Thyroid gland (tissue), 4 donors: ENCODE results near the gene PRKCZ. TPM values are rescaled to one million over a fixed set of nuclear protein-coding genes. Genes with fewer than 3 reads are reported as not detected.

ENCODE experiments used
- DNase-seq, 2 donors: peaks; one replicate each; pipeline ENCODE4 v3.0.0-alpha.2; 2019
- H3K27ac ChIP-seq, 3 donors: fragments of 200-600 bp; sonication (generic); 1 replicate in 2 of 3; 2 replicates in 1 of 3; pipeline ENCODE4 v1.5.1; 2016 to 2019; ENCODE audit warnings: mild to moderate bottlenecking in 1 of 3, moderate library complexity in 1 of 3
- H3K27me3 ChIP-seq: fragments of 200-600 bp; sonication (generic); one replicate; pipeline ENCODE4 v1.5.1; 2019
- H3K36me3 ChIP-seq, 2 donors: fragments of 200-600 bp; sonication (generic); one replicate each; pipeline ENCODE4 v1.5.1; 2016 to 2019
- H3K4me1 ChIP-seq, 2 donors: fragments of 200-600 bp; sonication (generic); one replicate each; pipeline ENCODE4 v1.5.1; 2017 to 2019
- H3K4me3 ChIP-seq, 3 donors: fragments of 200-600 bp; sonication (generic); replicated peaks in 1 of 3; 1 replicate in 2 of 3; 2 replicates in 1 of 3; pipeline ENCODE4 v1.5.1; 2016; ENCODE audit warnings: mild to moderate bottlenecking in 1 of 3
- H3K9me3 ChIP-seq: fragments of 200-600 bp; sonication (generic); one replicate; pipeline ENCODE4 v1.5.1; 2017
- CTCF ChIP-seq, 6 experiments: fragments of 200-600 bp in 3 of 6; fragments of 450-650 bp in 3 of 6; sonication (generic) in 3 of 6; IDR thresholded peaks; one replicate each; pipeline ENCODE4 v1.5.1; 2016 to 2019; ENCODE audit warnings: antibody characterized with exemption in 6 of 6, mild to moderate bottlenecking in 2 of 6, inconsistent platforms in 1 of 6, moderate library complexity in 1 of 6
- POLR2A ChIP-seq, 2 donors: fragments of 450-650 bp; IDR thresholded peaks; one replicate each; pipeline ENCODE4 v1.6.1; 2017; ENCODE audit warnings: antibody characterized with exemption in 2 of 2, mild to moderate bottlenecking in 2 of 2, moderate library complexity in 1 of 2
- WGBS, 2 donors: methylation state at CpG; one replicate each; pipeline ENCODE4 v1.1.5; 2017; 5-methylcytosine and 5-hydroxymethylcytosine counted together
- intact Hi-C: fragments of 100-400 bp; cut with DNase I; formaldehyde crosslinking; loops from one replicate; pipeline ENCODE4 v1.15.1; 2023
- total RNA-seq, 4 donors: library from RNA; depleted of rRNA; stranded (reverse); fragments of >200 nt; gene quantifications; one replicate each; pipeline ENCODE4 v1.2.3, GENCODE V29; 2016

PRKCZ gene
- total RNA-seq, 4 donors from 2014 or later = 33.6 to 53.0 (median 44.3) TPM

DNA sequence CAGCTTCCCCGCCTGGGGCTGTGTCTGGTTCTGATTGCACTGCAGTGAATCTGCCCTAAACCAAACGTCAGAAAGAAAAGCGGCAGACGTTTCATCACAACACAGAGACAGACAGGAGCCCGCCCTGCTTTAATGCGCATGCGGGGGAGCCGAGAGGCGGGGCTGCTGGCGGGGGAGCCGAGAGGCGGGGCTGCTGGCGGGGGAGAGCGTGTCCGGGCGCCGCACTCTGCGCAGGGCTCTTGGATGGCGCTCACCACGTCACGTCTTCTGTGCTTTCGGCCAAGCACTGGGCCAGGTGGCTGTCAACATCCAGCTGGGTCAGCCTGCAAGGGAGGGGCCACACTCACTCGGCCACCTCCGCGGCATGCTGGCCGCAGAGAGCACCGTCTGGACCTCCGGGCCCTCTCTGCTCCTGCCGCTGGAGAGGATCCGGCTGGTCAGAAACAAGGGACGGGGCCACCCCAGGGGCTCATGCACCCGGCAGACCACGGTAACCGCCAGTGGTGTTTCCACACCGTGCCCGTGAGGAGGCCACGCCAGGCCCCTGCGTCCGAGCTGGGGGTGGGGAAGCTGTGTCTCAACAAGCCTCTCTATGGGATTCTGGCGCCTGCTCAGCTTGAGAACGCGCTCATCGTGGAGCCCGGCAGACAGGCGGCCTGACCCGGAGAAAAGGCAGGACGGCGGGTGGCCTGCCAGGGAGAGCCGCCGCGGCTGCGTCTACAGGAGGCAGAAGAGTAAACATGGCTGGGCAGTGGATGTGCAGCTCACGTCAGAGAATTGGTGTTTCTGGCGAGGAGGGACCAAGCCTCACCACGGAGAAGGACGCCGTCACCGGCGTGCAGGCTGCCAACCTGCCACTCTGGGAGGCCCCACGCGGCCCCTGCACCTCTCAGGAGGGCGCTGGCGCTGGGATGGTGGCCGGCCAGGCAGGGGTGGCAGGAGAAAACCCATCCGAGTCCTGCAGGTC lies 139.5 kb downstream of the PRKCZ start:
- Histone ChIP-seq H3K9me3 (no peaks in the 10 kb centered on the region), H3K4me3 (peak overlapping the region in 2 of 3 donors; percentile 3 to 37), H3K27ac (peak overlapping the region; percentile 88 to 92 (median 92)), H3K4me1 (peaks cover 40 to 47% of the 10 kb centered on the region in 2 donors), H3K27me3 (no peaks in the 10 kb centered on the region), H3K36me3 (peaks cover 0 to 11% of the 10 kb centered on the region in 2 donors)
- peak; percentile 97 to 98 for DNase-seq
- 13 to 26% methylated on average over 17 to 18 of the region's 65 CpGs for WGBS, 2 donors
- intact Hi-C loops = loop anchor here (10.0 kb wide), 1 partner anchor 335 kb away; the partner anchor contains the start of gene PANK4
- TF ChIP-seq POLR2A (IDR thresholded peaks at IDR 0.05) (peak; percentile 54 to 93), CTCF (IDR thresholded peaks at IDR 0.05) (no peak)

DNA sequence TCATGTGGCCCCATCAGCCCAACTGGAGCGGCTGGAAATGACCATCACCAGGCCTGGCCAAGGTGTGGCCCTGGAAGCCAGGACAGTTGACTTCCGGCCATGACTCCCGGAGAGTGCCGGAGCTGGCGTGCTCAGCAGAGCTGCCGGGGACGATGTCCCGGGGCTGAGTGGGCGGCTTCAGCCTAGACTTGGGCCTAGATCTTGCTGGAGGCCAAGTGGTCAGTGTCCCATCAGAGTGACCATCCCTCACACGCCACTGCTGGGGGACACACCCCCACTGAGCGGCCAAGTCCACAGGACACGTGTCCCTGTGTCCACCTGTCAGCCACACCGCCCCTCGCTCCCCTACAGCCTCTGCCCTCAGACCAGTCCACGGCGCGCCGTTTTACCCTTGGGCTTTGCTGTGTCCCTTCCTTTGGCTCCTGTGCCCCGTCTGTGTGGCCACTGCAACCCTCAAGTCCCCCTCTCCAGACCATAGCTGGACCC lies 140.3 kb downstream of the PRKCZ start:
- Histone ChIP-seq H3K9me3 (no peaks in the 10 kb centered on the region), H3K27ac (peak overlapping the region; percentile 88 to 92 (median 92)), H3K27me3 (no peaks in the 10 kb centered on the region), H3K36me3 (peaks cover 0 to 3% of the 10 kb centered on the region in 2 donors), H3K4me3 (peak overlapping the region in 1 of 3 donors; percentile 37), H3K4me1 (peaks cover 44 to 52% of the 10 kb centered on the region in 2 donors)
- intact Hi-C loops = loop anchor here (10.0 kb wide), 1 partner anchor 334 kb away; the partner anchor contains the start of gene PANK4
- no peak for DNase-seq
- TF ChIP-seq CTCF (IDR thresholded peaks at IDR 0.05) (no peak), POLR2A (IDR thresholded peaks at IDR 0.05) (no peak)
- 92 to 97% methylated on average over 10 to 11 of the region's 19 CpGs for WGBS, 2 donors

GRCh38 chr1:2192031-2192995 lies 142.1 kb downstream of the PRKCZ start:
- H3K9me3 ChIP-seq = no peaks in the 10 kb centered on the region
- peak overlapping the region; percentile 88 to 92 (median 89) for H3K27ac ChIP-seq
- TF ChIP-seq POLR2A (IDR thresholded peaks at IDR 0.05) = peak in 1 of 2 donors; percentile 15
- no peak for TF ChIP-seq CTCF (IDR thresholded peaks at IDR 0.05)
- intact Hi-C loops = loop anchor here (10.0 kb wide), 1 partner anchor 332 kb away; the partner anchor contains the start of gene PANK4
- H3K27me3 ChIP-seq = no peaks in the 10 kb centered on the region
- peak; percentile 75 to 76 for DNase-seq
- 47 to 50% methylated on average over 27 of the region's 30 CpGs for WGBS, 2 donors
- no peaks in the 10 kb centered on the region for H3K36me3 ChIP-seq
- peaks cover 46 to 56% of the 10 kb centered on the region in 2 donors for H3K4me1 ChIP-seq
- H3K4me3 ChIP-seq = no peak overlapping the region

DNA sequence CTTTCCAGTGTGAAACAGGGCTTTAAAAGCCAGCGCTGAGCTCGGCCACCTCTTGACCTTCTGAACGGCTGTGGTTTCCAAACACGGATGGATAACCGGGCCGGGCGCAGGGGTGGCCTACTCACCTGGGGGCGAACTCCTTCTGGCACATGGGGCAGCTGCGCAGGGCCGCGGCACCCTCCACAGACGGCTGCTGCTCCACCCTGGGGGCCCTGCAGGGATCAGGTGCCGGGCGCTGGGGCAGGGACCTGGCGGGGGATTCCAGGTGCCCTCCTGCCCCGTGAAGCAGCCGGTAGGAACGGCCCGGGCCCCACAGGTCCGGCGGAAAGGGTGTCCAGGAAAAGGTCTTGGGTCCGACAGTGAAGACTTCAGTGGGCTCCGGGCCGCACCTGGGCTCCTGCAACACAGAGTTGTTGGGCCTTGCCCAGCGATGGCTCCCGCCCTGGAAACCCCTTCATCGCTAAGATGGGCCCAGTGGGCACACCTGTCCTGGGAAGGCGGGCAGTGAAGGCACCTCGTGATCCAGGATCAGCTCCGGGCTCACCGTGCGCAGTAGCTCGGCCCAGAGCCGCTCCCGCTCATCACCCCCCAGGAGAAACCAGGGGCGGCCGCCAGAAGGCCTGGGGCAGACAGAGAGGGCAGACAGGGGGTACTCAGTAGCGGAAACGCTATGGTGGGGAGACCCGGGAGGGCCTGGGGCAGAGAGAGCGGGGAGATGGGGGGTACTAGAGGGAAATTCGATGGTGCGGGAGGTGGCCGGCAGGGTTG lies 143.5 kb downstream of the PRKCZ start:
- Histone ChIP-seq H3K4me3 (peak overlapping the region in 1 of 3 donors; percentile 55), H3K27me3 (no peaks in the 10 kb centered on the region), H3K36me3 (no peaks in the 10 kb centered on the region), H3K27ac (peak overlapping the region; percentile 40 to 92 (median 88)), H3K9me3 (no peaks in the 10 kb centered on the region), H3K4me1 (peaks cover 47 to 60% of the 10 kb centered on the region in 2 donors)
- 48 to 57% methylated on average over 11 to 25 of the region's 44 CpGs for WGBS, 2 donors
- no peak for TF ChIP-seq POLR2A (IDR thresholded peaks at IDR 0.05)
- TF ChIP-seq CTCF (IDR thresholded peaks at IDR 0.05) = no peak
- DNase-seq = no peak
- intact Hi-C loops = loop anchor here (2.0 to 10.0 kb wide), 2 partner anchors 189 to 331 kb away; partner anchors contain the start of gene PANK4
